HG02798 (cell line): Measurements from ENCODE around the gene PACSIN3.
"Not testable (repeated sequence)": the region's sequence is repeated elsewhere in the genome, so short reads cannot be mapped to it uniquely, and the experiment has no call there.

Experiments used
- ATAC-seq: cut with Tn5 transposase; IDR thresholded peaks from one replicate; pipeline ENCODE4 v1.9.1; 2021; ENCODE audit warnings: mild to moderate bottlenecking; ENCODE audit not compliant: unreplicated experiment, poor library complexity

Gene PACSIN3

DNA sequence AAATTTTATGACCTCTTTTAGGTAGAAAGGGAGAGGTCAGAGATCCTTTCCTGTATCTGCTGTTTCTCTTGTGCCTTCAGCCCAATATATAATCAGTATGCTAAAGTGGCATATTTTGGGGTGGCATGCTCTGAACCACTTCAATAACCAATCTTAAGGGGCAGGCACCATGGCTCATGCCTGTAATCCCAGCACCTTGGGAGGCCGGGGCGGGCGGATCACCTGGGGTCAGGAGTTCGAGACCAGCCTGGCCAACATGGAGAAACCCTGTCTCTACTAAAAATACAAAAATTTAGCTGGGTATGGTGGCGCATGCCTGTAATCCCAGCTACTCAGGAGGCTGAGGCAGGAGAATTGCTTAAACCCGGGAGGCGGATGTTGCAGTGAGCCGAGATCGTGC, 11.9 kb upstream of the PACSIN3 start:
- not testable (repeated sequence) for ATAC-seq

- ATAC-seq, result no peak
These were observed 5.9 kb upstream of the PACSIN3 start for GRCh38 chr11:47192111-47192510.

DNA sequence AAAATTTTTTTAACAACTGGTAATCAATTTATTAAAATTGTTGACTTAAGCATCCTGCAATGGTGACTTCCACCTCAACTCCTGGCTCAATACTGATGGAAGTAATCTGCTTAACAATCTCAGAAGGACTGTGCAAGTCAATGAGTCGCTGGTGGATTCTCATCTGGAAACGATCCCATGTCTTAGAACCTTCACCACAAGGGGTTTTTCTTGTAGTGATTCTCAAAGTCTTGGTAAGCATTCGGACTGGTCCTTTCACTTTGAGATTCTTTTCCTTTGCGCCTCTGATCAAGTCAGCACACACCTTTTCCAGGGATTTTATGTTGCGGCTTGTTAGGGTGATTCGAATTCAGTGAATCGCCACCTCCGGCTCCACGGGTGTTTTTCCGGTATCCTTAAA, 4.9 kb upstream of the PACSIN3 start:
- not testable (repeated sequence) for ATAC-seq

- ATAC-seq, result no peak
These were observed 3.0 kb upstream of the PACSIN3 start for GRCh38 chr11:47189100-47189834.

DNA sequence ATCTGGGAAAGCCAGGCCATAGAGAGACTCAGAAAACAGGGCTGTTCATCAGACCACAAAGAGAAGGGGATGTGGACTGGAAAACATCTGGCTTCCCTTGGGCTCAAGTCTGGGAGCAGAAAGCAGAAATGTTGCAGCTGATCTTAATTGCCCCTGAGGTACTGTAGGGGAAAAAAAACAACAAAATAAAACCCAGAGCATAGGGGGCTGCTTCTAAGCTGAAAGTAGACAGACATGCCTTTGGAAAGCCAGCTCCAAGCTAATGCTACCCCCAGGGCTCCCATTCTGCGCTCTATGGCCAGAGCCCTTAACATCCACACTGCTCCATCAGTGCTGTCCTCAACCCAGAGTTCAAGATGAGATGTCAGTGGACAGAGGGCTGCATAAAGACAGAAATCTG, 2.0 kb upstream of the PACSIN3 start:
- no peak for ATAC-seq

- no peak for ATAC-seq
These were observed 1.5 kb upstream of the PACSIN3 start for GRCh38 chr11:47187723-47188122.

DNA sequence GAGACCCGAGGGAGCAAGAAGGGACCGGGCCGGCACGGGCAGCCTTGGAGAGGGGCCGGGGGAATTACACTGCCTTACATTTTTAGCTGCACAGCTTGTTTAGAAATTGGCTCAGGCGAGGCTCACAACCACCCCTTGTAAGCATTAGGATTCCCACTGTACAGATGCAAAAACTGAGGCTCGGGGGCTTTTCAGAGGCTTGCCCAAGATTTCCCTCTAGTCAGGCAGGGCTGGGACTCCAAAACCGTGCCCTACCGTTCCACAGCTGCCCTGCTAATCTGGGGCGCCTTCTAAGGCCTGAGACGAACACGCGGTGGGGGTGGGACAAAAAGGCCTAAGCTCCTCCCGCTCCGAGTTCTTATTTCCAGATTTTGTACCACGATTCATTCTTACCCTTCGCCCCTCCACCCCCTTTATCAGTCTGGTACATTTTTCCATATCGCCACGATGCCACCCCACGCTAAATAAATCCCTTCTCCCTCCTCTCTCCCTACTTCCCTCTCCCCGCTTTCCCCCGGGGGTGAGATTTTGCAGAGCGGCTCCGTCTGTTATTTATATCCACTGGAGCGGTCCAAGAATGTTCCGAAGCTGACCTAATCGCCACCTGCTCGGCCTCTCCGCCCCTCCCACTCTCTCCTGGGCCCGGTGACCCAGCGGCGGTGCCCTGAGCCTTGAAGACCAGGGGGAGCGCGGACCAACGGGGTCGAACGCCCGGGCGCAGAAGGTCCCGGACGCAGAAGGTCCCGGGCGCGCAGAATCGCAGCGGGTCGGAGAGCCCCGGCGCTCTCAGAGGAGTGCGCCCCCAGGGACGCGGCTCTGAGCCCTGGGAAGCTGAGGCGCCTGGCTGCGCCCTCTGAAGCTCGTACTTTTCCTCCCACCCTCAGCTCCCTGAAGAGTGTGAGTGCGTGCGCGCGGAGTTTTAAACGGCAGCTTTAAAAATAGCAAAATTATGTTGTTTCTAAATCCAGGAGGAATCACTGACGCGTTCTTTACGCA, 764 bp upstream of the PACSIN3 start:
- peak; percentile 6 for ATAC-seq

- ATAC-seq, result peak; percentile 6
These were observed 744 bp downstream of the PACSIN3 start for GRCh38 chr11:47185305-47186075.

DNA sequence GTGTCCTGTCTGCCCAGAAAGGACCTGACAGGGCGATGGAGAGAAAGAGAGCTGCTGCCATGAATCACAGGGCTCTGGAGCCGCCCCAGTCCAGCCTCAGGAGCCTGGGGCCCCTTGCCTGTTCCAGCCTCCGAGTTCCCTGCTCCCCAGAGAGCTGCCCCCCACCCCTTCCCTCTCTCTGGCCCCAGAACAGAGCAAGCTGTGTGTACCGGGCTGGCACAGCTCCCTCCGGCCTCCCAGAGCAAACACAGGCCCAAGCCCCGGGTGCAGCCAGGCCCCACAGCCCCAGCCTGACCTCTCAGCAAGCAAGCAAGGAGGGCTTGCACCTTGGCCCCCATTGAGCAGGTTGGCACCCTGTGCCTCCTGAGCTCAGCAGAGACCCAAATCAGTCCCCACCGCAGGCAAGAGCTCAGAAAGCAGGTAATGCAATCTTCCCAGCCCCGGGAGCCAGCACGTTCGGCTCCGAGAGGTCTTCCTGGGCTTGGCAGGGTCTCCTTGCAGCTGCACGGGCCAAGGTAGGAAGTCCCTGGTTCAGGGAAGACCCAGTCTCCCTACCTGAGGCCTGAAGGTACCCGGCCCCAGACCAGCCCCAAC, 1.4 kb downstream of the PACSIN3 start:
- no peak for ATAC-seq

DNA sequence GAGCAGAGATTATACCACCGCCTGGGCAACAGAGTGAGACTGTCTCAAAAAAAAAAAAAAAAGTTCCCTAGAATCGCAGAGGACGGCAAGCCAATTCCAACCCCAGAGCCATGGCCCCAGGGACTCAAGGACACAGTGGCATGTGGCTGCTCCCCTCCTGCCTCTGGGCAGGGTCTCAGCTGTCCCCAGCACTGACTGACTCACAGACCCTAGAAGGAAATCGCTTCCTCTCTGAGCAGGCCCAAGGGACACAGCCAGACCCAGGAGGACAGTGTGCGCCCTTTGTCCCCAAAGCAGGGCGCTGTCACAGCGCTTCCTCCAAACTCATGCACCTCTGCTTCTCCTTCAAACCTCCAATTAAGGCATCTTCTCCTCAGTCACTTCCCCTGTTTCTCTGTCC, 2.3 kb downstream of the PACSIN3 start:
- no peak for ATAC-seq

DNA sequence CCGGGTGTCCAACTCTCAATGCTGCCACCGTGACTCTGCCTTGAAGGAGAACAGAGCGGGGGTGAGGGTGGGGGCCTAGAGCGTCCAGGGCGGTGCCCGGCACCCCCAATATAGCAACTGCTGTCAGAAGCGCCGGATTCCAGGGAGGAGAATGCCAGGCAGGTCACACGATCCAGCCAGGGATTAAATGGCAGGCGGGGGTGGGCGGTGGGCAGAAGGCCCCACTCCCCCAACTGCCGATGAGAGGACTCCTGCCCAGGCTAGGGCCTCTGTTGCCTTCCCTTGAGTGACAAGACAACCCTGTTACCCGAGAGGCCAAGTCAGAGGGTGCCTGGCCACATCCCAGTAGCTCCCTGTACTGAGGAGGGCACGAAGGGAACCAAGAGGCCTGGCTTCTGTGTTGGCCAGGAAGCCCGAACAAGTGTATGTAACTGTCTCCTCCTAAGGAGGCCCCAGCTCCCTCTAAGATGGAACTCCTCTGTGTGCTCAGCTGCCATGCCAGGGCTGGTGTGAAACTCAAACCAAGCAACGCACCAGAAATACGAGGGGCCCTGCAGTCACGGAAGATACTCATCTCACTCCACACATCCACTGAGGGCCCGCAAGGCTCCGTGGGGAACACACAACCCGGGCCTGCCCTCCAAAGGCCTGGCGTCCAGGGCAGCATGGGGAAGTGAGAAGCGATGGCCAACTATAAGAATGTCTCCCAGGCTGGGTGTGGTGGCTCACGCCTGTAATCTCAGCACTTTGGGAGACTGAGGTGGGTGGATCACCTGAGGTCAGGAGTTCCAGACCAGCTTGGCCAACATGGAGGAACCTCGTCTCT, 3.0 kb downstream of the PACSIN3 start:
- no peak for ATAC-seq

DNA sequence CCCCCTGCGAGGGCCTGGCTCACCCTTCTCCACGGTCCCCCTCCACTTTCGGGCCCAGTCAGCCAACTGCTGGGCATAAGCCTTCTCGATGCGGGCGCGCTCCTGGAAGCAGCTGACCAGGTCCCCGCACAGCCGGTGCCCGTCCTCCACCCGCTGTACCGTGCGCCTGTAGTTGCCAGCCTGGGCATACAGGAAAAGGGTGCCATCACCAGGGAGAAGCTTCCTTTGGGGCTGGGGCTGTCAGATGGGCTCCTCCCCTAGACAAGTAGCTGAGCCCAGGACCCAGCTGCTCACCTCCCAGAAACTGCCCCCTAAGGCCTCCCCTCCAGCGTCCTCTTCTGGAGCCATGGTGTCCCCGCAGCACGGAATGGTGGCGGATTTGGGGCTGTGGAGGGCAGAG, 3.9 kb downstream of the PACSIN3 start:
- no peak for ATAC-seq

GRCh38 chr11:47181271-47181670, 5.0 kb downstream of the PACSIN3 start:
- no peak for ATAC-seq

DNA sequence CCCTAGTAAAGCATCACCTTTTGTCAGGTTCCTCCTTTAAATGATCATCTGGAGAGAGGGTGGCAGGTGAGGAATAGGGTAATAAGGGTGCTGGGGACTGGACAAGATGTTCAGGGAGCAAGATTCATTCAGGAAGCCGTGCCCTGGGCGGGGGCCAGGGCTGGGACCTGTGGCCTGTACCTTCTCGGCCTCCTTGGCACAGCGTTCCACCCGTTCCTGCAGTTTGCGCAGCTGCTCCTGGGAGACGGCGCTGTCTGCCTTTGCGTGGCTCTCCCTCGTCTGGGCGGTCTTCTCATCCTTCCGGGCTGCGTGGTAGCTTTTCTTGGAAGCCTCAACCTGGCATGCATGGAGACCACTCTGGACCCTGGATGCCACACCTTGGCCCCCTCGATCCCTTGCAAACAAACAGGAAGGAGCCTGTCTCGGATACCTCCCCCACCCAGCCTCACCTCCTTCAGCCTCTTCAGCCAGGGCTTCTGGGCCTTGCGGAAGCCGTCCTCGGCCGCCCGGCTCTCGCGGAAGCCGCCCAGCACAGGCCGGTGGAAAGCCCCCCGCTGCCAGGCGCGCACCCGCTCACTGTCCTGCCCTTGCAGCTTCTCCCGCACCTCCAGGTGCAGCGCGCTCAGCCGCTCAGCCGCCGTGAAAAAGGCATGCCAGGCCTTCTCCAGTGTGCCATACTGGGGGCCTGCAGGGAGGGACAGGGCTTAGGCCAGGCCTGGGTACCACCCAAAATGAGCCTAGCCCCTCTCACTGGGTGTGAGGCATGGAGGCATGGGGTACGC, 6.0 kb downstream of the PACSIN3 start:
- ATAC-seq, result no peak

- ATAC-seq, result no peak
These were observed 6.6 kb downstream of the PACSIN3 start for GRCh38 chr11:47179655-47179991.

DNA sequence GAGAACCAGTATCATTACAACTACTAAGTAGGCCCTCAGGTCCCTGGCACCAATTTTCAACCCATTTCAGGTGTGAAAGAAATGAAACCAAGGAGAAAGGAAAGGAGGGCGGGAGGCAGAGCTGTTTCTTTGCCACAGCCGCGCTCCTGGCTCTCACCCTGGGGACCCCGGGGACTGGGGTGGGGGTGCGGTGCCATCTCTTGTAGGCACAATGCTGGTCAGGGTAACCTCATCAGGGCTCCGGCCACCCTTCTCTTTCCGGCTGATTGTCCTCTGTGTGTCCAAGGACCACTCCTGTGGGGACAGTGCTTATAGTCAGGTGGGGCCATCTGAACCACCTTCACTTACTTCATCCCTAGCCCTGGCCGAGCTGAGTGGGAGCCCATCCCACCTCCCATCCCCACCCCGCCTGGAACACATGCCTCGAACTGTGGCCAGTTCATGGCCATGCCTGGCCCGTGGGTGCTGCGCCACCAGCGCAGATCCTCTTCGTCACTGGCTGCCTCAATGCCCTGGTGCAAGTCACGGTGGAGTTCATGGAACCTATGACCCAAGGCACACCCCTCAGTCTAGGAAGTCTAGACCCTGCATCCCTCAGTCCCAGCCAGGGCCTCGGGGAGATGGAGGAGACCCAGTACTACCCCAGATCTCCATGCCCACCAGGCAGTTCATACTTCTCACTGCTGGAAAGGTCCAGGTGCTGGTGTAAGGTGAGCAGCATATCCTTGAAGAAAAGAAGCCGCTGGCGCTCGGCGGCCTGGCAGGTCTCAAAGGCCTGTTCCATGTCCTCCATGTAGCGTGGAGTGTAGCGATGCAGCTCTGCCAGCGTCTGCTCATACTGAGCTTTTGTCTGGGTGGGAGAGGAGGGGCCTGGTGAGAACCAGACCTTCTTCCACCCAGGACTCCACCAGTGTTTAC, 7.2 kb downstream of the PACSIN3 start:
- no peak for ATAC-seq

GRCh38 chr11:47178316-47178715, 7.9 kb downstream of the PACSIN3 start:
- no peak for ATAC-seq

DNA sequence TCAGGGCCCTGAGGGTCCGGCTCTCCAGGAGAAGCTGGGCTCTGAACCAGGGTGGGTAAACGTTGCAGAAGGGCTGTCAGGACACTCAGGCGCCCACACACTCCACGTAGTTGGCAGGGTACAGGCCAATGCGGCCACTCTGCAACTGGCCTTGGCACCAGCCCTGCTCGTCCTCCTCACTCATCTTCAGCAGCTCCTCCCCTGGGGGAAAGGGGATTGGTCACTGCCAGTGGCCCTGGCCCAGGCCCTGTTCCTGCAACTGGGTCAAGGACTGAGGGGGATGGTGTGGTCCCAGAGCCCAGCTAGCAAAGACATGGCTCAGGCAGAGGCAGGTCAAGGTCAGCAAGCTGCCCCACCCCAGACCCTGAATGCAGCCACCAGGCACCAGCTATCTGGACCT, 8.4 kb downstream of the PACSIN3 start:
- no peak for ATAC-seq
